Measurements from ENCODE around the gene SLC66A3.

DNA sequence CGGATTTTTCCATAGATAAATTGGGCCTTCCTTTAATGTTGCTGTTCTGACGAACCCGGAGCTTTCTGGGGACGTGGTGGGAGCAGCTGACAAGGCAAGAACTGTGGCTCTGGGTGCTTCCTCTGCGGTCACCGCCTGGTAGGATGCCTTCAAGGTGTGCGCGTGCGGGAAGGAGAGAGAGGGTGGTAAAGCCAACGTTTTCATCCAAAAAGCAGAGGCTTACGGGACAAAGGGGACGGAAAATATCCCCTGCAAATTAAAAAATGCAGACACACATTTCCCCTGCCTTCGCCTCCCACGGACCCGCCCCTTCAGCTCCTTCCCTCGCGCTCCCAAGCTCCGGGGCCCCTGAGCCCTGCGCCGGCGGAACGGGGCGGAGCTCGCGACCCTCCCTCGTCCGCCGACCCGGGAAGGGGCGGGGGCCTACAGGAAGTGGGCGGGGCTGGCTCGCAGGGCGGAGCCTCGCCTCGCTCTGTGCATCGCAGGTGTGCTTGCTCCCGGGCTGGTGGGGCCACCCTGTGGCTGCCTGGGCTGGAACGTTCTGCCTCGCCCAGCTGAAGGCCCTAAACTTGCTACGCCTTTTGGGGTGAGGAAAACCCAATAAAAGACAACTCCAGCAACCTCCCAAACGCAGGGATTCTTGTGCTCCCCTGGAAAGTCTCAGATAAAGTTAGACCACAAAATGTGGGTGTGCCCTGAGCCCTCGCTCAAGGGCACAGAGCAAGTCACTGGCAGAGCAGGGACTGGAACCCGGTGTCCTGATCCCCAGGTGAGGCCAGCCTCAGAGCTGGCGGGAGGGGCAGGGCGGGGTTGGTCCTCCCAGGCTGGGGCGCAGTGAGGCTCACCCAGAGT lies 25.4 kb upstream of the SLC66A3 start:
- TF ChIP-seq, protein P1, sequence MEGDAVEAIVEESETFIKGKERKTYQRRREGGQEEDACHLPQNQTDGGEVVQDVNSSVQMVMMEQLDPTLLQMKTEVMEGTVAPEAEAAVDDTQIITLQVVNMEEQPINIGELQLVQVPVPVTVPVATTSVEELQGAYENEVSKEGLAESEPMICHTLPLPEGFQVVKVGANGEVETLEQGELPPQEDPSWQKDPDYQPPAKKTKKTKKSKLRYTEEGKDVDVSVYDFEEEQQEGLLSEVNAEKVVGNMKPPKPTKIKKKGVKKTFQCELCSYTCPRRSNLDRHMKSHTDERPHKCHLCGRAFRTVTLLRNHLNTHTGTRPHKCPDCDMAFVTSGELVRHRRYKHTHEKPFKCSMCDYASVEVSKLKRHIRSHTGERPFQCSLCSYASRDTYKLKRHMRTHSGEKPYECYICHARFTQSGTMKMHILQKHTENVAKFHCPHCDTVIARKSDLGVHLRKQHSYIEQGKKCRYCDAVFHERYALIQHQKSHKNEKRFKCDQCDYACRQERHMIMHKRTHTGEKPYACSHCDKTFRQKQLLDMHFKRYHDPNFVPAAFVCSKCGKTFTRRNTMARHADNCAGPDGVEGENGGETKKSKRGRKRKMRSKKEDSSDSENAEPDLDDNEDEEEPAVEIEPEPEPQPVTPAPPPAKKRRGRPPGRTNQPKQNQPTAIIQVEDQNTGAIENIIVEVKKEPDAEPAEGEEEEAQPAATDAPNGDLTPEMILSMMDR (IDR thresholded peaks at IDR 0.05; ENCODE audit: insufficient read depth, low read depth, low read length), result no peak
- TF ChIP-seq EZH2 (IDR thresholded peaks at IDR 0.05; ENCODE audit: insufficient read depth, low read length), result no peak

Data from astrocyte (in vitro differentiated cells and primary cell).